IMR-90 (cell line): Measurements from ENCODE around the gene GNG12.

Source experiments
- BHLHE40 ChIP-seq: fragments of 150-350 bp; IDR thresholded peaks from 2 replicates; pipeline ENCODE4 v1.6.1; 2016; ENCODE audit warnings: mild to moderate bottlenecking, low read depth, low read length
- CEBPB ChIP-seq: IDR thresholded peaks from 2 replicates; pipeline ENCODE4 v1.6.1; 2012; ENCODE audit warnings: low read depth, low read length, improper control_type of control experiment
- CTCF ChIP-seq: conservative IDR thresholded peaks from 2 replicates; pipeline ENCODE4 v1.5.1; 2012; ENCODE audit warnings: mild to moderate bottlenecking, low read depth, low read length, improper control_type of control experiment
- MAZ ChIP-seq: IDR thresholded peaks from 2 replicates; pipeline ENCODE4 v1.6.1; 2012; ENCODE audit warnings: low read depth, mild to moderate bottlenecking, low read length, improper control_type of control experiment, moderate library complexity, borderline replicate concordance
- POLR2A ChIP-seq: IDR thresholded peaks from 2 replicates; pipeline ENCODE4 v1.6.1; 2012; ENCODE audit warnings: mild to moderate bottlenecking, low read depth, low read length
- RAD21 ChIP-seq: IDR thresholded peaks from 2 replicates; pipeline ENCODE4 v1.6.1; 2012; ENCODE audit warnings: low read length, improper control_type of control experiment
- RCOR1 ChIP-seq: IDR thresholded peaks from 2 replicates; pipeline ENCODE4 v1.6.1; 2012; ENCODE audit warnings: mild to moderate bottlenecking, low read length, improper control_type of control experiment; ENCODE audit not compliant: insufficient replicate concordance
- RFX5 ChIP-seq: IDR thresholded peaks from 2 replicates; pipeline ENCODE4 v1.8.0; 2012; ENCODE audit warnings: low read depth, mild to moderate bottlenecking, low read length, moderate library complexity
- SMC3 ChIP-seq: fragments of 150-350 bp; IDR thresholded peaks from 2 replicates; pipeline ENCODE4 v1.6.1; 2016; ENCODE audit warnings: low read depth, mild to moderate bottlenecking, antibody characterized with exemption, low read length, moderate library complexity
- TF ChIP-seq, protein P1 (sequence below): fragments of 150-350 bp; IDR thresholded peaks from 2 replicates; pipeline ENCODE4 v1.6.1; 2016; ENCODE audit warnings: low read depth, mild to moderate bottlenecking, low read length, moderate library complexity, borderline replicate concordance

GRCh38 chr1:67724928-67725560 is 108.2 kb downstream of the GNG12 start:
- TF ChIP-seq POLR2A (no peak), CTCF (no peak), SMC3 (no peak), RFX5 (no peak), RAD21 (no peak), MAZ (no peak), CEBPB (no peak), RCOR1 (no peak), BHLHE40 (no peak)
- TF ChIP-seq, protein P1, sequence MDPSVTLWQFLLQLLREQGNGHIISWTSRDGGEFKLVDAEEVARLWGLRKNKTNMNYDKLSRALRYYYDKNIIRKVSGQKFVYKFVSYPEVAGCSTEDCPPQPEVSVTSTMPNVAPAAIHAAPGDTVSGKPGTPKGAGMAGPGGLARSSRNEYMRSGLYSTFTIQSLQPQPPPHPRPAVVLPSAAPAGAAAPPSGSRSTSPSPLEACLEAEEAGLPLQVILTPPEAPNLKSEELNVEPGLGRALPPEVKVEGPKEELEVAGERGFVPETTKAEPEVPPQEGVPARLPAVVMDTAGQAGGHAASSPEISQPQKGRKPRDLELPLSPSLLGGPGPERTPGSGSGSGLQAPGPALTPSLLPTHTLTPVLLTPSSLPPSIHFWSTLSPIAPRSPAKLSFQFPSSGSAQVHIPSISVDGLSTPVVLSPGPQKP: no peak
